Glutamatergic neuron (in vitro differentiated cells): Measurements from ENCODE around the gene EMC1. TPM values are rescaled to one million over a fixed set of nuclear protein-coding genes. Genes with fewer than 3 reads are reported as not detected.
"Not testable (repeated sequence)": the region's sequence is repeated elsewhere in the genome, so short reads cannot be mapped to it uniquely, and the experiment has no call there.

Experiments used
- DNase-seq: peaks from one replicate; pipeline ENCODE4 v3.0.0; 2022
- H3K27ac Mint-ChIP-seq: one replicate; pipeline ENCODE4 v1.8.0; 2020; ENCODE audit warnings: mild to moderate bottlenecking, mixed read lengths, inconsistent platforms; ENCODE audit not compliant: unreplicated experiment
- H3K27me3 Mint-ChIP-seq: one replicate; pipeline ENCODE4 v1.8.0; 2020; ENCODE audit warnings: mild to moderate bottlenecking, moderate library complexity, mixed read lengths, inconsistent platforms; ENCODE audit not compliant: unreplicated experiment
- H3K36me3 Mint-ChIP-seq: one replicate; pipeline ENCODE4 v1.8.0; 2020; ENCODE audit warnings: mild to moderate bottlenecking, mixed read lengths, inconsistent platforms; ENCODE audit not compliant: unreplicated experiment
- H3K4me1 Mint-ChIP-seq: one replicate; pipeline ENCODE4 v1.8.0; 2020; ENCODE audit warnings: mild to moderate bottlenecking, low read depth, mixed read lengths, inconsistent platforms; ENCODE audit not compliant: unreplicated experiment
- H3K4me3 Mint-ChIP-seq: one replicate; pipeline ENCODE4 v1.8.0; 2020; ENCODE audit warnings: mild to moderate bottlenecking, mixed read lengths, inconsistent platforms; ENCODE audit not compliant: unreplicated experiment
- H3K9me3 Mint-ChIP-seq: one replicate; pipeline ENCODE4 v1.8.0; 2020; ENCODE audit warnings: mild to moderate bottlenecking, moderate library complexity, mixed read lengths, inconsistent platforms; ENCODE audit not compliant: unreplicated experiment
- total RNA-seq: library from RNA; stranded (reverse); fragmentation: NEBNext Ultra II Directional; extraction: Animal tissue kit (Norgen Biotek cat#: 25700); gene quantifications from one replicate; pipeline ENCODE4 v1.2.1, GENCODE V29; 2021; ENCODE audit not compliant: unreplicated experiment
- TF ChIP-seq, protein P1 (sequence below): fragments of 200-600 bp; sonication (generic); IDR thresholded peaks from one replicate; pipeline ENCODE4 v1.5.0; 2021; ENCODE audit not compliant: partially characterized antibody, unreplicated experiment

The EMC1 gene
- total RNA-seq, 1 donor from 2014 or later, result 98.9 TPM

DNA sequence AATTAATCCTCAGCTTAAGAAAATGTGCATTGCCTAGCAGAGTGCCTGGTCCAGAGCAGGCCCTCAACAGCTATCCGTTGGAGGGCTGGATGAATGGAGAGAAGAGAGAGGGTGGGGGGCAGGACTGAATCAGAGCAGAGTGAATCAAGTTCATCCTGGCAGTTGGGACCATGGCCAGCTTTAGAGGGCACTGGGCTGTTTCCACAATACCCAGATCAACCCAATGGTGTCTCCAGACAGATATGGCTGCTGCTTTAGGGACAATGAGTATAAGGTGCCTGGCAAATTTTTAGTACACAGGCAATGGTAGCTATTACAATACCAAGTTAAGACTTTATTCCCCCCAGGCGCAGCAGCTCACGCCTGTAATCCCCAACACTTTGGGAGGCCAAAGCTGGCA, 17.1 kb downstream of the EMC1 start:
- Mint-ChIP-seq H3K4me1 (no peaks in the 10 kb centered on the region), H3K27me3 (no peaks in the 10 kb centered on the region)

DNA sequence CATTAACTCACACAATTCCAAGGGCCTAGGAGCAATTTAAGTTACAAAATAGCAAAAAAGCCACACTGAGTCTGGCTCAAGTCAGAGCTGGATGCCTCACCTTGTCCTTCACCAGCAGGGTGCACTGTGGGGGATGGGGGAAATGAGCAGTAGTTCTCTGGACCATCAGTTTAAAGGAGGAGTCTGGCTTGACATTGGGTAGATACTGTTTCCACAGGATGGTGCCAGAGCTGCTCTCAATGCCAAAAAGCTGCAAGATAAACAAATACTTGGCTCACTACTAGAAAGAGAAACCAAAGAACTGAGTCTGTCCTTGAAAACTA, 18.8 kb downstream of the EMC1 start:
- no peaks in the 10 kb centered on the region for H3K36me3 Mint-ChIP-seq
- no peaks in the 10 kb centered on the region for H3K9me3 Mint-ChIP-seq
- TF ChIP-seq, protein P1, sequence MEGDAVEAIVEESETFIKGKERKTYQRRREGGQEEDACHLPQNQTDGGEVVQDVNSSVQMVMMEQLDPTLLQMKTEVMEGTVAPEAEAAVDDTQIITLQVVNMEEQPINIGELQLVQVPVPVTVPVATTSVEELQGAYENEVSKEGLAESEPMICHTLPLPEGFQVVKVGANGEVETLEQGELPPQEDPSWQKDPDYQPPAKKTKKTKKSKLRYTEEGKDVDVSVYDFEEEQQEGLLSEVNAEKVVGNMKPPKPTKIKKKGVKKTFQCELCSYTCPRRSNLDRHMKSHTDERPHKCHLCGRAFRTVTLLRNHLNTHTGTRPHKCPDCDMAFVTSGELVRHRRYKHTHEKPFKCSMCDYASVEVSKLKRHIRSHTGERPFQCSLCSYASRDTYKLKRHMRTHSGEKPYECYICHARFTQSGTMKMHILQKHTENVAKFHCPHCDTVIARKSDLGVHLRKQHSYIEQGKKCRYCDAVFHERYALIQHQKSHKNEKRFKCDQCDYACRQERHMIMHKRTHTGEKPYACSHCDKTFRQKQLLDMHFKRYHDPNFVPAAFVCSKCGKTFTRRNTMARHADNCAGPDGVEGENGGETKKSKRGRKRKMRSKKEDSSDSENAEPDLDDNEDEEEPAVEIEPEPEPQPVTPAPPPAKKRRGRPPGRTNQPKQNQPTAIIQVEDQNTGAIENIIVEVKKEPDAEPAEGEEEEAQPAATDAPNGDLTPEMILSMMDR, result no peak
- H3K4me3 Mint-ChIP-seq, result no peak overlapping the region
- no peak for DNase-seq
- H3K4me1 Mint-ChIP-seq, result no peaks in the 10 kb centered on the region
- no peak overlapping the region for H3K27ac Mint-ChIP-seq
- no peaks in the 10 kb centered on the region for H3K27me3 Mint-ChIP-seq

More for the DNA sequence above, 17.1 kb downstream of the EMC1 start:
- DNase-seq, result no peak
- Mint-ChIP-seq H3K9me3 (no peaks in the 10 kb centered on the region), H3K4me3 (no peak overlapping the region), H3K27ac (peak overlapping the region; percentile 26), H3K36me3 (no peaks in the 10 kb centered on the region)
- TF ChIP-seq, protein P1, result no peak

DNA sequence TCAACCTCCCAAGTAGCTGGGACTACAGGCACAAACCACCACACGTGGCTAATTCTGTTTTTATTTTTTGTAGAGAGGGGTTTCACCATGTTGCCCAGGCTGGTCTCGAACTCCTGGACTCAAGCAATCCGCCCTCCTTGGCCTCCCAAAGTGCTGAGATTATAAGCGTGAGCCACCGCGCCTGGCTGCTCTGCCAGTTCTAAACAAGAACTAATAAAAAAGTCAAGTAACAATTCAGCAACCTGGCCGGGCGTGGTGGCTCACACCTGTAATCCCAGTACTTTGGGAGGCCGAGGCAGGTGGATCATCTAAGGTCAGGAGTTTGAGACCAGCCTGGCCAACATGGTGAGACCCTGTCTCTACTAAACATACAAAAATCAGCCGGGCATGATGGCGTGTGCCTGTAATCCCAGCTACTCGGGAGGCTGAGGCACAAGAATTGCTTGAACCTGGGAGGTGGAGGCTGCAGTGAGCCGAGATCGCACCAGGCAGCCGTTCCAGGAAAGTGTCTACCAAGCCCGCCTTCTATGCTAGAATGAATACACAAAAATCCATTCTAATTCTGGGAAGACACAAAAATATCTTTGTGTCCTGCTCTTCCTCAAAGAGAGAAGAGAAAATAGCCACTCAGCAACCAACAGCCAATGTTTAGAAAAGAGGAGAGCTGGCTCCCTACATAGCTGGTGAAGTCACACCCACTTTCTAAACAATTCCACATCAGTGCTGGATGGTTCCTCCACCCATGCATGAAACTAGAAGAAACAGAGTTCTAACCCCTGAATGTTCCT, 19.4 kb downstream of the EMC1 start:
- not testable (repeated sequence) for H3K4me1 Mint-ChIP-seq, H3K27me3 Mint-ChIP-seq, H3K9me3 Mint-ChIP-seq, H3K36me3 Mint-ChIP-seq, H3K4me3 Mint-ChIP-seq, DNase-seq, H3K27ac Mint-ChIP-seq

DNA sequence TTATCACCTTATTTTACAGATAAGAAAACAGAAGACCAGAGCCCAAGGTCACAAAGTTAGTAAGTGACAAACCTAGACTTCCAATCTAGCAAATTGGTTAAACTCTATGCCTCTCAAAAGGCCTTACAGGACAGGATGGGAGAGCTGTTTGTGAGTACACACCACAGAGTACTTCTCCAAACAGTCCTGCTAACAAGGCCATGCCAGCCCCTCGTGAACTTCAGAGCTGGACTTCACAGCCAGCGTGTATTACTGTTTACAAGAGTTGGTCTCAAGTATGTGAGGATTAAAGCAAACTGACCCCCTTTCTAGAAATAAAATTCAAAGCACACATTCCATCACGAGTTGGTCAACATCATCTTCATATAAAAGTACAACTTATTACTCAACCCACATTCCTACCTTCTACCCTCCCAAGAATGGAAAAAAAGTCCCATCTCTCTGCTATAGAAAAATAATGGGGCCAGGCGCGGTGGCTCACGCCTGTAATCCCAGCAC, 21.4 kb downstream of the EMC1 start:
- TF ChIP-seq, protein P1, result no peak
- no peaks in the 10 kb centered on the region for H3K27me3 Mint-ChIP-seq
- H3K9me3 Mint-ChIP-seq, result no peaks in the 10 kb centered on the region
- H3K4me1 Mint-ChIP-seq, result no peaks in the 10 kb centered on the region
- no peak overlapping the region for H3K27ac Mint-ChIP-seq
- H3K4me3 Mint-ChIP-seq, result no peak overlapping the region
- DNase-seq, result no peak
- H3K36me3 Mint-ChIP-seq, result no peaks in the 10 kb centered on the region

DNA sequence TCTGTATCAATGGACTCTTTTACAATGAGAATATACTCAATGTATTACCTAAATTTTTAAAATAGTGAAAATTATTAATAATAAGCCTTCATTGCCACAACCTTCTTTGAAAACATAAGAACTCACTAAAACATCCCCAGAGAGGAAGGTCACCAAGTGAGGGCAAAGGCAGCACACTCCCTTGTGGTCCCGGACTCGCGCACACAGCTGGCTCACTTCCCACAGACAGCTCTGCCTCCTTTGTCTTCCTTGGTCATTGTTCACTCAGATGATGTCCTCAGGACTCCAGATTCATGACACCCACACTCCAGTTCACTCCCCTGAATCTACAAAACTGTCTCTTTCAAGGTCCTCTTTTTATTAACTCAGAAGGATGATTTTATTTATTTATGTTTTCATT, 22.1 kb downstream of the EMC1 start:
- TF ChIP-seq, protein P1, result no peak
- H3K27ac Mint-ChIP-seq, result no peak overlapping the region
- no peaks in the 10 kb centered on the region for H3K36me3 Mint-ChIP-seq
- no peak for DNase-seq
- peaks cover 2% of the 10 kb centered on the region for H3K27me3 Mint-ChIP-seq
- no peak overlapping the region for H3K4me3 Mint-ChIP-seq
- H3K4me1 Mint-ChIP-seq, result no peaks in the 10 kb centered on the region
- no peaks in the 10 kb centered on the region for H3K9me3 Mint-ChIP-seq
